Endothelial cell of umbilical vein (primary cell): Measurements from ENCODE around the gene PTPN3.

Experiments used
- TF ChIP-seq, protein P1 (sequence below), 2 donors: IDR thresholded peaks; 1 replicate in 1 of 2; 2 replicates in 1 of 2; pipeline ENCODE4 v1.5.1; 2011; ENCODE audit warnings: low read length in 2 of 2, mild to moderate bottlenecking in 2 of 2, moderate library complexity in 2 of 2, control low read depth in 1 of 2, inconsistent platforms in 1 of 2, low read depth in 1 of 2; ENCODE audit not compliant: insufficient read depth in 1 of 2; ENCODE audit errors: extremely low read depth in 1 of 2
- TF ChIP-seq, protein P2 (sequence below): IDR thresholded peaks from 2 replicates; pipeline ENCODE4 v1.6.1; 2011; ENCODE audit not compliant: insufficient read depth, insufficient read length

DNA sequence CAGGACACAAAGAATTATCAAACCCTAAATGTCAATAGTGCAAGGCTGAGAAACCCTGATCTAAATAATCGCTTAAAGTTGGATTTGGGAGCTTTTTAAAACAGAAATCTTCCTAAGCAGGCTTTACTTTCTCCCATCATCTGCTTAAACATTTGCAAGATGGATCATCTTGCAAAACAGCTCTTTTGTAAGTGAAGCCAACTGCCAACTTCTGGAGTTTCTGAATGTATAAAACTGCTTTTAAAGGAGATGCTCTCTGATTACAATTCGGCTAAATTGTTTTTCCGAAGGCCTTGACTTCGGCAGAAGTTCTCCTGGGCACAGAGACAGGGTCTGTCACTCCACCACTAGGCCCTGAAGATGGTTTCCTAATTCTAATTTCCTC, 1.3 kb downstream of the PTPN3 start:
- TF ChIP-seq, protein P1, sequence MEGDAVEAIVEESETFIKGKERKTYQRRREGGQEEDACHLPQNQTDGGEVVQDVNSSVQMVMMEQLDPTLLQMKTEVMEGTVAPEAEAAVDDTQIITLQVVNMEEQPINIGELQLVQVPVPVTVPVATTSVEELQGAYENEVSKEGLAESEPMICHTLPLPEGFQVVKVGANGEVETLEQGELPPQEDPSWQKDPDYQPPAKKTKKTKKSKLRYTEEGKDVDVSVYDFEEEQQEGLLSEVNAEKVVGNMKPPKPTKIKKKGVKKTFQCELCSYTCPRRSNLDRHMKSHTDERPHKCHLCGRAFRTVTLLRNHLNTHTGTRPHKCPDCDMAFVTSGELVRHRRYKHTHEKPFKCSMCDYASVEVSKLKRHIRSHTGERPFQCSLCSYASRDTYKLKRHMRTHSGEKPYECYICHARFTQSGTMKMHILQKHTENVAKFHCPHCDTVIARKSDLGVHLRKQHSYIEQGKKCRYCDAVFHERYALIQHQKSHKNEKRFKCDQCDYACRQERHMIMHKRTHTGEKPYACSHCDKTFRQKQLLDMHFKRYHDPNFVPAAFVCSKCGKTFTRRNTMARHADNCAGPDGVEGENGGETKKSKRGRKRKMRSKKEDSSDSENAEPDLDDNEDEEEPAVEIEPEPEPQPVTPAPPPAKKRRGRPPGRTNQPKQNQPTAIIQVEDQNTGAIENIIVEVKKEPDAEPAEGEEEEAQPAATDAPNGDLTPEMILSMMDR (IDR thresholded peaks at IDR 0.05; ENCODE audit: extremely low read depth in 1 of 2, insufficient read depth in 1 of 2, low read depth in 1 of 2, low read length in 2 of 2) = no peak
- TF ChIP-seq, protein P2, sequence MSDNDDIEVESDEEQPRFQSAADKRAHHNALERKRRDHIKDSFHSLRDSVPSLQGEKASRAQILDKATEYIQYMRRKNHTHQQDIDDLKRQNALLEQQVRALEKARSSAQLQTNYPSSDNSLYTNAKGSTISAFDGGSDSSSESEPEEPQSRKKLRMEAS = no peak
